ENCODE data around the gene LCE2D.

DNA sequence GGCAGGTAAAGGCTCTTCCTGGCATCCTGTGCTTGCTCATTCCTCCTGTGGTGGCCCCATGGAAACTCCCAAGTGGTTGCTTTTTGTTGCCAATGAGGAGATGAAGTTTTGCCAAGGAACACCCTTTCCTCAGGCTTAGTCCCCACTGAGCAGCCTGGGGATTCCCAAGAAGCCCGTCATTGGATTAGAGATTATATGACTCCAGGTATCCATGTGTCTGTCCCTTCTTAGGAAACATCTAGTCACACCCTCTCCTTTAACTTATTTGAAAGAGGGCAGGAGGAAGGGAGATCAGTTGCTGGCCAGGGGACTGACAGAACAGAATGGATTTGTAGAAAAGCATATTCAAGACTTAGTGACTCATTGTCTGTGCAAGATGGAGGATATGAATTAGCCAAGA is 36.4 kb upstream of the LCE2D start:
- TF ChIP-seq POLR2AphosphoS5 (IDR thresholded peaks at IDR 0.05; ENCODE audit: low read depth, low read length) (no peak), EZH2 (IDR thresholded peaks at IDR 0.05) (no peak), ATF3 (IDR thresholded peaks at IDR 0.05) (no peak), CTCF (IDR thresholded peaks at IDR 0.05 in 2 of 3, conservative IDR thresholded peaks at IDR 0.05 in 1 of 3; ENCODE audit: borderline replicate concordance in 1 of 3, insufficient read depth in 1 of 3, low read depth in 2 of 3, low read length in 2 of 3) (no peak), EZH2phosphoT487 (IDR thresholded peaks at IDR 0.05; ENCODE audit: borderline replicate concordance) (no peak), ZNF274 (IDR thresholded peaks at IDR 0.05; ENCODE audit: low read depth, low read length) (no peak), POLR2A (IDR thresholded peaks at IDR 0.05; ENCODE audit: borderline replicate concordance, extremely low read depth, insufficient read depth, insufficient read length) (no peak), RAD21 (IDR thresholded peaks at IDR 0.05; ENCODE audit: low read depth) (no peak), SRF (IDR thresholded peaks at IDR 0.05; ENCODE audit: low read depth) (no peak), SIN3A (IDR thresholded peaks at IDR 0.05; ENCODE audit: low read depth) (no peak), YY1 (IDR thresholded peaks at IDR 0.05; ENCODE audit: extremely low read depth, insufficient replicate concordance, low read depth, low read length) (no peak), CEBPB (IDR thresholded peaks at IDR 0.05; ENCODE audit: low read depth) (no peak), ZBTB33 (IDR thresholded peaks at IDR 0.05; ENCODE audit: extremely low read depth, insufficient replicate concordance, low read length) (no peak)

Data from HCT116 (cell line).